Endothelial cell of umbilical vein (primary cell): ENCODE measurements around the gene PGP. TPM values are rescaled to one million over a fixed set of nuclear protein-coding genes. Genes with fewer than 3 reads are reported as not detected.

ENCODE experiments used
- BruUV-seq: library from RNA; stranded (reverse); fragments of 400-500 nt; replicated peaks from 2 replicates; lab custom pipeline; 2021; lab: Mats Ljungman, UMichigan
- CTCF ChIA-PET: fragments of 300-600, 350-600 bp; sonication (Branson Sonifier 250); formaldehyde crosslinking; loops from one replicate; lab custom pipeline; 2021; ENCODE audit warnings: antibody characterized with exemption, inconsistent platforms; lab: Charles Lee
- POLR2A ChIA-PET: fragments of 300-600, 350-600 bp; sonication (Branson Sonifier 250); formaldehyde crosslinking; loops from one replicate; lab custom pipeline; 2021; ENCODE audit warnings: antibody characterized with exemption, inconsistent platforms; lab: Charles Lee
- DNase-seq: peaks from one replicate; pipeline ENCODE4 v3.0.0-alpha.2; 2011; ENCODE audit warnings: low read depth, low spot score
- FAIRE-seq: peaks from 2 replicates; lab custom pipeline; 2011; peaks lifted over from hg19 to GRCh38; lab: Jason Lieb, UNC
- H2AFZ ChIP-seq: 2 replicates; pipeline ENCODE4 v1.6.0; 2012; ENCODE audit warnings: low read depth, low read length, control low read depth, inconsistent platforms
- H3K27ac ChIP-seq: 2 replicates; pipeline ENCODE4 v1.5.1; 2011; ENCODE audit warnings: low read depth, mild to moderate bottlenecking, control low read depth, low read length, moderate library complexity; ENCODE audit not compliant: insufficient read depth
- H3K27me3 ChIP-seq, 2 experiments: 2 replicates each; pipeline versions ENCODE4 v1.6.0 to v1.6.1; 2011; ENCODE audit warnings: low read length in 2 of 2, mixed read lengths in 1 of 2; ENCODE audit not compliant: control insufficient read depth in 2 of 2, insufficient read depth in 2 of 2
- H3K36me3 ChIP-seq, 2 experiments: 2 replicates in 1 of 2; 3 replicates in 1 of 2; pipeline ENCODE4 v1.5.1; 2011; ENCODE audit warnings: low read length in 2 of 2, mild to moderate bottlenecking in 1 of 2, moderate library complexity in 1 of 2; ENCODE audit not compliant: control insufficient read depth in 2 of 2, insufficient read depth in 2 of 2; ENCODE audit errors: extremely low read depth in 1 of 2
- H3K4me1 ChIP-seq: 3 replicates; pipeline ENCODE4 v1.5.1; 2011; ENCODE audit warnings: mild to moderate bottlenecking, low read length; ENCODE audit not compliant: control insufficient read depth, insufficient read depth; ENCODE audit errors: extremely low read depth
- H3K4me2 ChIP-seq: 2 replicates; pipeline ENCODE4 v1.6.1; 2011; ENCODE audit warnings: low read length, control low read depth, mixed read lengths; ENCODE audit not compliant: insufficient read depth
- H3K4me3 ChIP-seq, 3 experiments: fragments of 200-600 bp in 1 of 3; sonication (generic), shearing (Covaris generic) in 1 of 3; replicated peaks in 1 of 3; 2 replicates each; pipeline ENCODE4 v1.5.1; 2011 to 2016; ENCODE audit warnings: control low read depth in 3 of 3, low read length in 3 of 3, mild to moderate bottlenecking in 2 of 3, inconsistent platforms in 1 of 3, low read depth in 1 of 3, moderate library complexity in 1 of 3; ENCODE audit not compliant: insufficient read depth in 1 of 3
- H3K79me2 ChIP-seq: 2 replicates; pipeline ENCODE4 v1.6.0; 2012; ENCODE audit warnings: low read length, inconsistent platforms; ENCODE audit not compliant: control insufficient read depth, insufficient read depth
- H3K9ac ChIP-seq: replicated peaks from 2 replicates; pipeline ENCODE3; 2011; ENCODE audit warnings: low read length, control low read depth; ENCODE audit not compliant: insufficient read depth; ENCODE audit errors: extremely low read depth
- H3K9me1 ChIP-seq: replicated peaks from 3 replicates; pipeline ENCODE4 v1.6.0; 2011; ENCODE audit warnings: mild to moderate bottlenecking, low read length; ENCODE audit not compliant: control insufficient read depth, insufficient read depth; ENCODE audit errors: extremely low read depth
- H3K9me3 ChIP-seq: replicated peaks from 2 replicates; pipeline ENCODE4 v1.5.1; 2012; ENCODE audit warnings: low read length, inconsistent platforms; ENCODE audit not compliant: control insufficient read depth, insufficient read depth
- H4K20me1 ChIP-seq: replicated peaks from 2 replicates; pipeline ENCODE3; 2011; ENCODE audit warnings: mild to moderate bottlenecking, low read length; ENCODE audit not compliant: control insufficient read depth, insufficient read depth; ENCODE audit errors: extremely low read depth
- EZH2 ChIP-seq: IDR thresholded peaks from 2 replicates; pipeline ENCODE4 v1.6.1; 2012; ENCODE audit warnings: borderline replicate concordance, low read depth, mild to moderate bottlenecking, moderate library complexity, low read length, inconsistent platforms; ENCODE audit not compliant: severe bottlenecking
- FOS ChIP-seq: IDR thresholded peaks from 2 replicates; pipeline ENCODE4 v1.6.1; 2011; ENCODE audit warnings: mild to moderate bottlenecking, low read length, moderate library complexity, borderline replicate concordance; ENCODE audit not compliant: insufficient read depth
- GATA2 ChIP-seq: IDR thresholded peaks from 2 replicates; pipeline ENCODE4 v1.7.0; 2011; ENCODE audit warnings: low read depth, mild to moderate bottlenecking, moderate library complexity, mixed read lengths, low read length; ENCODE audit not compliant: insufficient read length, insufficient read depth
- JUN ChIP-seq: IDR thresholded peaks from 2 replicates; pipeline ENCODE4 v1.6.1; 2011; ENCODE audit warnings: borderline replicate concordance, low read depth; ENCODE audit not compliant: insufficient read length, insufficient read depth
- MYC ChIP-seq: IDR thresholded peaks from one replicate; pipeline ENCODE4 v1.6.1; 2011; ENCODE audit warnings: mild to moderate bottlenecking, low read depth, low read length
- POLR2A ChIP-seq: IDR thresholded peaks from 2 replicates; pipeline ENCODE4 v1.6.1; 2012; ENCODE audit warnings: low read depth, mild to moderate bottlenecking, control low read depth, low read length
- POLR2AphosphoS5 ChIP-seq: IDR thresholded peaks from 2 replicates; pipeline ENCODE4 v1.6.1; 2012; ENCODE audit warnings: low read depth, mild to moderate bottlenecking, control low read depth, low read length, moderate library complexity; ENCODE audit not compliant: insufficient read depth
- dilution Hi-C: fragments of 300-500 bp; cut with MboI; formaldehyde crosslinking; loops from one replicate; pipeline ENCODE4 v1.15.0; 2019; ENCODE audit warnings: low sequenced_read_pairs; ENCODE audit not compliant: extremely low pct_ligation_motif_present
- intact Hi-C: fragments of 100-400 bp; cut with micrococcal nuclease; formaldehyde crosslinking; loops from one replicate; pipeline ENCODE4 v1.10.0; 2022
- polyA plus RNA-seq, 4 experiments: library from polyadenylated mRNA; depleted of rRNA in 3 of 4; stranded (reverse) in 3 of 4; unstranded in 1 of 4; fragments of >200 nt; gene quantifications; 2 replicates each; pipeline versions ENCODE4 v1.2.1 to v1.2.3, GENCODE V29; 2011 to 2012; ENCODE audit warnings: missing spikeins in 1 of 4
- total RNA-seq: library from RNA; stranded (reverse); gene quantifications from 2 replicates; pipeline ENCODE4 v1.2.3, GENCODE V29; 2021
- TF ChIP-seq, protein P1 (sequence below): IDR thresholded peaks from 2 replicates; pipeline ENCODE4 v1.6.1; 2011; ENCODE audit not compliant: insufficient read depth, insufficient read length
- TF ChIP-seq, protein P2 (sequence below), 2 donors: IDR thresholded peaks; 1 replicate in 1 of 2; 2 replicates in 1 of 2; pipeline ENCODE4 v1.5.1; 2011; ENCODE audit warnings: low read length in 2 of 2, mild to moderate bottlenecking in 2 of 2, moderate library complexity in 2 of 2, control low read depth in 1 of 2, inconsistent platforms in 1 of 2, low read depth in 1 of 2; ENCODE audit not compliant: insufficient read depth in 1 of 2; ENCODE audit errors: extremely low read depth in 1 of 2

The PGP gene
- total and polyA plus RNA-seq, 2 donors (not counting 3 experiments of a cell fraction or from before 2014, with no cell fraction given): 28.5 to 29.6 TPM

DNA sequence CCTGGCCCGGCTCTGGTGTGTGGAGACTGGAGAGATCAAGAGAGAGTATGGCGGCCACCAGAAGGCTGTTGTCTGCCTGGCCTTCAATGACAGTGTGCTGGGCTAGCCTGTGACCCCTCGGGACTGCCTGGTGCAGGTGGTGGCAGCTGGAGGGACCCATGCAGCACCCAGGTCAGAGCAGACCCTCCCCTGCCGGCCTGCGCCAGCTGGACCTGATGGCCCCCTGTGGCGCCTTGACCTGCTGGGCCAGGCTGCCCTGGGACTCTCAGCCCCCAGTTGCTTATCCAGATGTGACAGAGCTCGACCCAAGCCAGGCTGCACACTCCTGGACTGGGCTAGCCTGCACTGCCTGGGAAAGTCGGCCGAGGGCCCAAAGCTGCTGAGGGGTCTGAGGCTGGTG, 5.9 kb downstream of the PGP start:
- peaks cover 25% of the 10 kb centered on the region for H3K79me2 ChIP-seq
- peaks cover 0 to 22% of the 10 kb centered on the region in 2 experiments for H3K36me3 ChIP-seq
- dilution Hi-C loops: no loop called here
- POLR2A ChIA-PET: interaction anchor here (1.7 kb wide), 1 partner anchor 53 kb away, joined by 5 read pairs; the partner anchor contains the start of gene TRAF7
- no peak overlapping the region for H3K27ac ChIP-seq
- H3K9ac ChIP-seq: no peak overlapping the region
- TF ChIP-seq JUN (no peak), POLR2A (no peak), FOS (no peak), POLR2AphosphoS5 (no peak), GATA2 (no peak), MYC (no peak), EZH2 (no peak)
- TF ChIP-seq, protein P1, sequence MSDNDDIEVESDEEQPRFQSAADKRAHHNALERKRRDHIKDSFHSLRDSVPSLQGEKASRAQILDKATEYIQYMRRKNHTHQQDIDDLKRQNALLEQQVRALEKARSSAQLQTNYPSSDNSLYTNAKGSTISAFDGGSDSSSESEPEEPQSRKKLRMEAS: no peak
- TF ChIP-seq, protein P2, sequence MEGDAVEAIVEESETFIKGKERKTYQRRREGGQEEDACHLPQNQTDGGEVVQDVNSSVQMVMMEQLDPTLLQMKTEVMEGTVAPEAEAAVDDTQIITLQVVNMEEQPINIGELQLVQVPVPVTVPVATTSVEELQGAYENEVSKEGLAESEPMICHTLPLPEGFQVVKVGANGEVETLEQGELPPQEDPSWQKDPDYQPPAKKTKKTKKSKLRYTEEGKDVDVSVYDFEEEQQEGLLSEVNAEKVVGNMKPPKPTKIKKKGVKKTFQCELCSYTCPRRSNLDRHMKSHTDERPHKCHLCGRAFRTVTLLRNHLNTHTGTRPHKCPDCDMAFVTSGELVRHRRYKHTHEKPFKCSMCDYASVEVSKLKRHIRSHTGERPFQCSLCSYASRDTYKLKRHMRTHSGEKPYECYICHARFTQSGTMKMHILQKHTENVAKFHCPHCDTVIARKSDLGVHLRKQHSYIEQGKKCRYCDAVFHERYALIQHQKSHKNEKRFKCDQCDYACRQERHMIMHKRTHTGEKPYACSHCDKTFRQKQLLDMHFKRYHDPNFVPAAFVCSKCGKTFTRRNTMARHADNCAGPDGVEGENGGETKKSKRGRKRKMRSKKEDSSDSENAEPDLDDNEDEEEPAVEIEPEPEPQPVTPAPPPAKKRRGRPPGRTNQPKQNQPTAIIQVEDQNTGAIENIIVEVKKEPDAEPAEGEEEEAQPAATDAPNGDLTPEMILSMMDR (IDR thresholded peaks at IDR 0.05; ENCODE audit: extremely low read depth in 1 of 2, insufficient read depth in 1 of 2, low read depth in 1 of 2, low read length in 2 of 2): no peak
- no peaks in the 10 kb centered on the region for H4K20me1 ChIP-seq
- no peaks in the 10 kb centered on the region for H3K27me3 ChIP-seq
- CTCF ChIA-PET: no interaction called here
- peaks cover 25% of the 10 kb centered on the region for H3K4me1 ChIP-seq
- H3K4me3 ChIP-seq: no peak overlapping the region
- FAIRE-seq (no peak), DNase-seq (no peak)
- intact Hi-C loops: no loop called here
- no TSS peak for BruUV-seq
- H2AFZ ChIP-seq: no peak overlapping the region
- H3K9me1 ChIP-seq: no peaks in the 10 kb centered on the region
- H3K9me3 ChIP-seq: no peaks in the 10 kb centered on the region
- no peak overlapping the region for H3K4me2 ChIP-seq
